Neuronal stem cell (in vitro differentiated cells): ENCODE data around the gene KCNK3. TPM values are rescaled to one million over a fixed set of nuclear protein-coding genes. Genes with fewer than 3 reads are reported as not detected.
A peak's percentile ranks its signal among the peaks of the same experiment; 100 is the strongest.

ENCODE experiments used
- DNase-seq: peaks from one replicate; pipeline ENCODE4 v3.0.0-alpha.2; 2013; ENCODE audit warnings: low spot score
- H2AFZ ChIP-seq: one replicate; pipeline ENCODE4 v1.6.1; 2013; ENCODE audit warnings: mild to moderate bottlenecking, low read length, inconsistent platforms
- H2AK5ac ChIP-seq: 2 replicates; pipeline ENCODE4 v1.6.1; 2013; ENCODE audit warnings: low read depth, mild to moderate bottlenecking, inconsistent platforms, low read length, moderate library complexity, mixed read lengths
- H2BK120ac ChIP-seq: 2 replicates; pipeline ENCODE4 v1.6.1; 2013; ENCODE audit warnings: low read depth, mild to moderate bottlenecking, inconsistent platforms, low read length, moderate library complexity, mixed read lengths
- H2BK12ac ChIP-seq: one replicate; pipeline ENCODE4 v1.6.1; 2013; ENCODE audit warnings: low read length, inconsistent platforms
- H2BK15ac ChIP-seq: 2 replicates; pipeline ENCODE4 v1.6.1; 2013; ENCODE audit warnings: mild to moderate bottlenecking, low read length, inconsistent platforms, mixed read lengths
- H2BK5ac ChIP-seq: one replicate; pipeline ENCODE4 v1.6.1; 2013; ENCODE audit warnings: inconsistent platforms, mild to moderate bottlenecking, low read length, moderate library complexity
- H3K14ac ChIP-seq: one replicate; pipeline ENCODE4 v1.6.1; 2013; ENCODE audit warnings: low read length, inconsistent platforms
- H3K18ac ChIP-seq: 2 replicates; pipeline ENCODE4 v1.6.1; 2013; ENCODE audit warnings: low read length, inconsistent platforms
- H3K23ac ChIP-seq: 2 replicates; pipeline ENCODE4 v1.6.1; 2013; ENCODE audit warnings: low read depth, mild to moderate bottlenecking, mixed read lengths, low read length, inconsistent platforms; ENCODE audit not compliant: poor library complexity
- H3K27ac ChIP-seq: replicated peaks from 3 replicates; pipeline ENCODE4 v1.5.1; 2013; ENCODE audit warnings: low read length, inconsistent platforms
- H3K27me3 ChIP-seq, 3 experiments: 2 replicates each; pipeline ENCODE4 v1.6.1; 2013; ENCODE audit warnings: low read length in 3 of 3, mild to moderate bottlenecking in 2 of 3, inconsistent platforms in 1 of 3, low read depth in 1 of 3, mixed read lengths in 1 of 3, moderate library complexity in 1 of 3; ENCODE audit not compliant: control insufficient read depth in 3 of 3, insufficient read depth in 3 of 3
- H3K36me3 ChIP-seq, 2 donors: replicated peaks in 1 of 2; 2 replicates each; pipeline ENCODE4 v1.6.1; 2013; ENCODE audit warnings: low read length in 2 of 2; ENCODE audit not compliant: control insufficient read depth in 2 of 2, insufficient read depth in 2 of 2
- H3K4ac ChIP-seq: 2 replicates; pipeline ENCODE4 v1.6.1; 2013; ENCODE audit warnings: inconsistent platforms, mild to moderate bottlenecking, low read length, moderate library complexity
- H3K4me1 ChIP-seq, 2 donors: 1 replicate in 1 of 2; 2 replicates in 1 of 2; pipeline ENCODE4 v1.6.1; 2013; ENCODE audit warnings: low read length in 2 of 2, low read depth in 1 of 2; ENCODE audit not compliant: control insufficient read depth in 2 of 2, insufficient read depth in 1 of 2
- H3K4me2 ChIP-seq: one replicate; pipeline ENCODE4 v1.6.1; 2013; ENCODE audit warnings: mild to moderate bottlenecking, low read length, inconsistent platforms; ENCODE audit not compliant: insufficient read depth, poor library complexity, severe bottlenecking
- H3K4me3 ChIP-seq, 2 donors: 2 replicates each; pipeline ENCODE4 v1.5.1; 2013; ENCODE audit warnings: low read length in 2 of 2, mild to moderate bottlenecking in 2 of 2, inconsistent platforms in 1 of 2, moderate library complexity in 1 of 2
- H3K79me1 ChIP-seq: one replicate; pipeline ENCODE4 v1.6.1; 2013; ENCODE audit warnings: low read depth, mild to moderate bottlenecking, inconsistent platforms, low read length, moderate library complexity
- H3K9ac ChIP-seq: one replicate; pipeline ENCODE4 v1.6.1; 2013; ENCODE audit warnings: mild to moderate bottlenecking, low read depth, low read length, inconsistent platforms; ENCODE audit not compliant: poor library complexity
- H3K9me3 ChIP-seq, 2 donors: replicated peaks in 1 of 2; 2 replicates each; pipeline versions ENCODE3 to v1.6.1; 2013; ENCODE audit warnings: low read length in 2 of 2, mild to moderate bottlenecking in 2 of 2, inconsistent platforms in 1 of 2, low read depth in 1 of 2, mixed read lengths in 1 of 2, moderate library complexity in 1 of 2; ENCODE audit not compliant: control insufficient read depth in 2 of 2, insufficient read depth in 1 of 2
- H4K8ac ChIP-seq: one replicate; pipeline ENCODE4 v1.6.1; 2013; ENCODE audit warnings: low read depth, mild to moderate bottlenecking, inconsistent platforms, low read length, moderate library complexity
- H4K91ac ChIP-seq: one replicate; pipeline ENCODE4 v1.6.1; 2013; ENCODE audit warnings: low read length, low read depth, mild to moderate bottlenecking, inconsistent platforms; ENCODE audit not compliant: poor library complexity
- WGBS, 2 donors: extraction: QIAGEN DNeasy Blood & Tissue Kit; methylation state at CpG; one replicate each; pipeline ENCODE4 v1.1.7; 2013; ENCODE audit warnings: missing lambda C conversion rate in 2 of 2, mixed read lengths in 1 of 2; ENCODE audit not compliant: insufficient read length in 2 of 2, insufficient replicate concordance in 1 of 2; ENCODE audit errors: extremely low coverage in 2 of 2; 5-methylcytosine and 5-hydroxymethylcytosine counted together
- polyA plus RNA-seq, 2 experiments: library from polyadenylated mRNA; stranded (reverse); fragments of 200-250 nt; gene quantifications; one replicate each; pipeline ENCODE4 v1.2.3, GENCODE V29; 2013

KCNK3 gene
- polyA plus RNA-seq (2013, experiment 1 of 2), result 0.03 TPM
- polyA plus RNA-seq (2013, experiment 2 of 2), result 0.01 TPM

- Histone ChIP-seq H2BK5ac (no peak within 1 kb of the TSS), H4K8ac (no peak within 1 kb of the TSS), H3K4me3 (peak within 1 kb of the TSS; percentile 48 to 73), H3K79me1 (no peaks in the 10 kb centered on the region), H2BK15ac (peak within 1 kb of the TSS; percentile 51), H3K18ac (peak within 1 kb of the TSS; percentile 82), H3K4ac (no peak within 1 kb of the TSS), H3K14ac (peak within 1 kb of the TSS; percentile 74), H2AFZ (peak within 1 kb of the TSS; percentile 81), H3K27me3 (peaks cover 8 to 72% (median 37%) of the 10 kb centered on the region in 3 experiments), H2AK5ac (peak within 1 kb of the TSS; percentile 53), H3K23ac (peak within 1 kb of the TSS; percentile 46), H3K4me2 (peak within 1 kb of the TSS; percentile 72), H3K27ac (no peak within 1 kb of the TSS), H3K9ac (peak within 1 kb of the TSS; percentile 45), H3K9me3 (peaks cover 0 to 2% of the 10 kb centered on the region in 2 donors), H3K4me1 (peaks cover 19 to 22% of the 10 kb centered on the region in 2 donors), H2BK12ac (peak within 1 kb of the TSS; percentile 12), H4K91ac (no peak within 1 kb of the TSS), H3K36me3 (no peaks in the 10 kb centered on the region), H2BK120ac (no peak within 1 kb of the TSS)
- peak; percentile 73 for DNase-seq
- WGBS, 2 donors, result no CpG with 5 or more reads among the region's 64 CpGs
Measured at GRCh38 chr2:26692279-26692896, at the start of gene KCNK3. KCNK3 (plus strand) TSS chr2:26692722; CDS start chr2:26692876, 154 bp downstream.

GRCh38 chr2:26644188-26644835 is 48.2 kb upstream of the KCNK3 start:
- Histone ChIP-seq H4K8ac (no peak overlapping the region), H4K91ac (no peak overlapping the region), H3K9ac (no peak overlapping the region), H2BK15ac (no peak overlapping the region), H2BK5ac (no peak overlapping the region), H3K79me1 (no peaks in the 10 kb centered on the region), H3K36me3 (no peaks in the 10 kb centered on the region), H2BK12ac (peak overlapping the region; percentile 65), H3K4me3 (peak overlapping the region in 1 of 2 donors; percentile 27), H3K4ac (no peak overlapping the region), H3K27ac (no peak overlapping the region), H3K18ac (no peak overlapping the region), H3K4me1 (peaks cover 27 to 29% of the 10 kb centered on the region in 2 donors), H3K9me3 (peaks cover 0 to 3% of the 10 kb centered on the region in 2 donors), H3K14ac (no peak overlapping the region), H2AK5ac (no peak overlapping the region), H2BK120ac (no peak overlapping the region), H3K23ac (no peak overlapping the region), H3K27me3 (peaks cover 0 to 12% (median 0%) of the 10 kb centered on the region in 3 experiments), H3K4me2 (no peak overlapping the region), H2AFZ (no peak overlapping the region)
- no CpG with 5 or more reads among the region's 13 CpGs for WGBS, 2 donors
- no peak for DNase-seq

GRCh38 chr2:26645762-26646161 is 46.8 kb upstream of the KCNK3 start:
- Histone ChIP-seq H3K23ac (no peak overlapping the region), H3K4me3 (no peak overlapping the region), H3K79me1 (no peaks in the 10 kb centered on the region), H2AFZ (no peak overlapping the region), H4K8ac (no peak overlapping the region), H2BK5ac (no peak overlapping the region), H3K18ac (no peak overlapping the region), H3K27me3 (peaks cover 0 to 12% (median 0%) of the 10 kb centered on the region in 3 experiments), H2BK12ac (no peak overlapping the region), H4K91ac (no peak overlapping the region), H3K4me1 (peaks cover 14 to 21% of the 10 kb centered on the region in 2 donors), H3K27ac (no peak overlapping the region), H2BK15ac (no peak overlapping the region), H3K4ac (no peak overlapping the region), H3K14ac (no peak overlapping the region), H3K36me3 (no peaks in the 10 kb centered on the region), H2AK5ac (no peak overlapping the region), H3K9me3 (peaks cover 0 to 3% of the 10 kb centered on the region in 2 donors), H3K4me2 (no peak overlapping the region), H3K9ac (no peak overlapping the region), H2BK120ac (no peak overlapping the region)
- no peak for DNase-seq
- no CpG with 5 or more reads among the region's 10 CpGs for WGBS, 2 donors

GRCh38 chr2:26646986-26647672 is 45.4 kb upstream of the KCNK3 start:
- no peak overlapping the region for H2BK15ac ChIP-seq
- no CpG with 5 or more reads among the region's 6 CpGs for WGBS, 2 donors
- peak overlapping the region; percentile 79 for H2AK5ac ChIP-seq
- peak overlapping the region in 1 of 2 donors; percentile 53 for H3K4me3 ChIP-seq
- no peak overlapping the region for H4K8ac ChIP-seq
- peak overlapping the region; percentile 2 for H2BK12ac ChIP-seq
- no peak overlapping the region for H3K4me2 ChIP-seq
- peak; percentile 49 for DNase-seq
- H2AFZ ChIP-seq, result peak overlapping the region; percentile 76
- H3K27me3 ChIP-seq, result peaks cover 0 to 12% (median 0%) of the 10 kb centered on the region in 3 experiments
- no peaks in the 10 kb centered on the region for H3K36me3 ChIP-seq
- no peak overlapping the region for H4K91ac ChIP-seq
- no peak overlapping the region for H2BK5ac ChIP-seq
- no peak overlapping the region for H3K9ac ChIP-seq
- H3K4ac ChIP-seq, result no peak overlapping the region
- peaks cover 0 to 3% of the 10 kb centered on the region in 2 donors for H3K9me3 ChIP-seq
- no peak overlapping the region for H2BK120ac ChIP-seq
- H3K18ac ChIP-seq, result peak overlapping the region; percentile 95
- H3K4me1 ChIP-seq, result peaks cover 14 to 19% of the 10 kb centered on the region in 2 donors
- no peak overlapping the region for H3K23ac ChIP-seq
- no peaks in the 10 kb centered on the region for H3K79me1 ChIP-seq
- H3K27ac ChIP-seq, result peak overlapping the region; percentile 73
- H3K14ac ChIP-seq, result no peak overlapping the region
